Colonic mucosa (tissue), 4 donors: ENCODE results near the gene ADAM12. TPM values are rescaled to one million over a fixed set of nuclear protein-coding genes. Genes with fewer than 3 reads are reported as not detected.

Experiments used
- DNase-seq: peaks from one replicate; pipeline ENCODE4 v3.0.0-alpha.2; 2020
- H3K27ac ChIP-seq: fragments of 200-600 bp; one replicate; pipeline ENCODE4 v1.8.0; 2021
- H3K27me3 ChIP-seq: fragments of 200-600 bp; one replicate; pipeline ENCODE4 v1.8.0; 2021
- H3K36me3 ChIP-seq: fragments of 200-600 bp; one replicate; pipeline ENCODE4 v1.8.0; 2021
- H3K4me1 ChIP-seq: fragments of 200-600 bp; one replicate; pipeline ENCODE4 v1.8.0; 2021; ENCODE audit warnings: mild to moderate bottlenecking
- H3K4me3 ChIP-seq: fragments of 200-600 bp; one replicate; pipeline ENCODE4 v1.8.0; 2021
- H3K9ac ChIP-seq, 2 donors: one replicate each; pipeline ENCODE4 v1.7.0; 2013; ENCODE audit warnings: control low read depth in 2 of 2, low read depth in 2 of 2, low read length in 2 of 2
- H3K9me3 ChIP-seq: fragments of 200-600 bp; one replicate; pipeline ENCODE4 v1.8.0; 2021
- intact Hi-C: fragments of 100-400 bp; cut with DNase I; formaldehyde crosslinking; loops from one replicate; pipeline ENCODE4 v1.14.1; 2022
- total RNA-seq, 2 donors: library from RNA; stranded (reverse); fragmentation: NEBNext Ultra II Directional in 1 of 2; extraction: Animal tissue kit (Norgen Biotek cat#: 25700) in 1 of 2; gene quantifications; one replicate each; pipeline ENCODE4 v1.2.1, GENCODE V29; 2021
- TF ChIP-seq, protein P1 (sequence below): fragments of 200-600 bp; IDR thresholded peaks from one replicate; pipeline ENCODE4 v1.8.0; 2022; ENCODE audit warnings: antibody characterized with exemption, mild to moderate bottlenecking
- donor health status: healthy.
- donor health status: DM: no; HTN: no; CAD: no.
- donor health status: DM: no; HTN: no; CAD: no.

Gene ADAM12
- total RNA-seq, 2 donors from 2014 or later, result 0.30 to 0.64 TPM

DNA sequence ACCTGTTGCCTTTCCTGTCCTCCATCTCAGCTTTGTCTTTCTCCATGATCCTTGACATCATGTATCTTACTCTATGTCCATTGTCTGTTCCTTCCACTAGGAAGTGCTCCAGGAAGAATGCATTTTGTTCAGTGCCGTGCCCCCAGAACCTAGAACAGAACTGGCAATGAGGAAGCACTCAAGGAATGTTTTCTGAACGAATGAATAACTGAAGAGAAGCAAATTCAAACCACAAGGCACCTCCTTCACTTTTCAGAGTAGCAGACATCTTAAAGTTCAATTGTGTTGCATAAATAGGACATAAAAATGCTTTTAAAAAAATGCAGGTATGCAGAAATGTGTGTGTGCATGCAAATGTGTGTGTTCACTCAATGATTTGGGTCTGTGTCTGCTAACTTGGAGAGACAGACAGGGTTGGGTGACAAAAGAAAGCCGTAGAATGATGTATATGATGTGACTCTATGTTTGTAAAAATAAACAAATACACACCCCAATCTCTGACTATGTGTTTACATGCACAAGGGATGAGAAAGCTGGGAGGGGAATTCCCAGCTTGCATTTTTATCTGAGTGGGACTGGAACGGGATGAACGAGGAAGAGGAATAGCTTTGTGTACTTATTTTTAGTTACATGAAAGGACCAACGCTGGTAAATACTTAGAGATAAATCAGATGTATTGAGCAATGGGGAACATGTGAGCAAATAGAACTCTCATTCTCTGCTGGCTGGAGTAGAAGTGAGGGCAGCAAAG, 254.2 kb downstream of the ADAM12 start:
- no peaks in the 10 kb centered on the region for H3K4me1 ChIP-seq
- TF ChIP-seq, protein P1, sequence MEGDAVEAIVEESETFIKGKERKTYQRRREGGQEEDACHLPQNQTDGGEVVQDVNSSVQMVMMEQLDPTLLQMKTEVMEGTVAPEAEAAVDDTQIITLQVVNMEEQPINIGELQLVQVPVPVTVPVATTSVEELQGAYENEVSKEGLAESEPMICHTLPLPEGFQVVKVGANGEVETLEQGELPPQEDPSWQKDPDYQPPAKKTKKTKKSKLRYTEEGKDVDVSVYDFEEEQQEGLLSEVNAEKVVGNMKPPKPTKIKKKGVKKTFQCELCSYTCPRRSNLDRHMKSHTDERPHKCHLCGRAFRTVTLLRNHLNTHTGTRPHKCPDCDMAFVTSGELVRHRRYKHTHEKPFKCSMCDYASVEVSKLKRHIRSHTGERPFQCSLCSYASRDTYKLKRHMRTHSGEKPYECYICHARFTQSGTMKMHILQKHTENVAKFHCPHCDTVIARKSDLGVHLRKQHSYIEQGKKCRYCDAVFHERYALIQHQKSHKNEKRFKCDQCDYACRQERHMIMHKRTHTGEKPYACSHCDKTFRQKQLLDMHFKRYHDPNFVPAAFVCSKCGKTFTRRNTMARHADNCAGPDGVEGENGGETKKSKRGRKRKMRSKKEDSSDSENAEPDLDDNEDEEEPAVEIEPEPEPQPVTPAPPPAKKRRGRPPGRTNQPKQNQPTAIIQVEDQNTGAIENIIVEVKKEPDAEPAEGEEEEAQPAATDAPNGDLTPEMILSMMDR, result no peak
- H3K4me3 ChIP-seq, result no peak overlapping the region
- H3K9me3 ChIP-seq, result no peaks in the 10 kb centered on the region
- no peak overlapping the region for H3K27ac ChIP-seq
- H3K36me3 ChIP-seq, result no peaks in the 10 kb centered on the region
- DNase-seq, result no peak
- H3K9ac ChIP-seq, result no peak overlapping the region
- no peaks in the 10 kb centered on the region for H3K27me3 ChIP-seq
- intact Hi-C loops, result no loop called here

DNA sequence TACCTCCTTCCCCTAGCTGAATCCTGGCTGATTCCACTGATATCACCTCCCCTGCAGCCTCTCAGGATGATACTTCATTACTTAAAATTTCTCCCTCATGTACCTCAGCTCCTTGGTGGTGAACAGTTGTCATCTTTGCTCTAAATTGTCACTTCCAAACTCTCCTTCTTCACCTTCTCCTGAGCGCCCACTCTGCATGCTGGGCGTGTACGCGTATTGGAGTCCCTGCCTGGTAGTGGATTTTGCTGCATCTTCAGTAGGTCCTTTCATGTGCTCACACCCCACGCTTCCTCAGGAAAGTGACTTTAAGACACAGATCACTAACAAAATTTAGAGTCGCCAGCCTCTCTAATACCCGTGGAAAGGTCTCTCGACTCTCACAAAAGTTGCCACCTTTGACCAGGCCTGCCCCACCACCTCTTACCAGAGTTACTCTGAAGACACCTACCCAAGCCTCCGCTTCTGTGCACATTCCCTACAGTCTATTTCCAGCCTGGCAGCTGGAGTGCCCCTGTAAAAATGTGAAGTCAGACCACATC, 255.1 kb downstream of the ADAM12 start:
- Histone ChIP-seq H3K4me3 (no peak overlapping the region), H3K9ac (no peak overlapping the region), H3K27ac (no peak overlapping the region), H3K27me3 (no peaks in the 10 kb centered on the region), H3K9me3 (no peaks in the 10 kb centered on the region), H3K36me3 (no peaks in the 10 kb centered on the region), H3K4me1 (no peaks in the 10 kb centered on the region)
- DNase-seq, result peak; percentile 9
- TF ChIP-seq, protein P1, result no peak
- intact Hi-C loops, result no loop called here

DNA sequence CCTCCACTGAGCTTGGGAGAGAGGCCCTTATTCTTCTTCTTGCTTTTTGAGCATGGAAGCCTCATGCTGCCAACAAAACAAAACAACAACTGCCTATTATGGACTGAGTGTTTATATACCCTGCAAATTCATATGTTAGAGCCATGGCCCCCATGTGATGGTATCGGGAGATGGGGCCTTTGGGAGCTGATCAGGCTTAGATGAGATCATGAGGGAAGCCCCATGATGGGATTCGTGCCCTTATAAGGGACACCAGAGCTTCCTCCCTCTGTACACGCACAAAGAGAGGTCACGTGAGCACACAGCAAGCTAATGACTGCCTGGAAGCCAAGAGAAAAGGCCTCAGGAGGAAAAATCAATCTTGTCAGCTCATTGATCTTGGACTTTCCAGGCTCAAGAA, 256.9 kb downstream of the ADAM12 start:
- Histone ChIP-seq H3K9ac (no peak overlapping the region), H3K27me3 (no peaks in the 10 kb centered on the region), H3K27ac (no peak overlapping the region), H3K4me1 (no peaks in the 10 kb centered on the region), H3K9me3 (no peaks in the 10 kb centered on the region), H3K36me3 (no peaks in the 10 kb centered on the region), H3K4me3 (no peak overlapping the region)
- no peak for DNase-seq
- TF ChIP-seq, protein P1, result no peak
- intact Hi-C loops, result no loop called here

DNA sequence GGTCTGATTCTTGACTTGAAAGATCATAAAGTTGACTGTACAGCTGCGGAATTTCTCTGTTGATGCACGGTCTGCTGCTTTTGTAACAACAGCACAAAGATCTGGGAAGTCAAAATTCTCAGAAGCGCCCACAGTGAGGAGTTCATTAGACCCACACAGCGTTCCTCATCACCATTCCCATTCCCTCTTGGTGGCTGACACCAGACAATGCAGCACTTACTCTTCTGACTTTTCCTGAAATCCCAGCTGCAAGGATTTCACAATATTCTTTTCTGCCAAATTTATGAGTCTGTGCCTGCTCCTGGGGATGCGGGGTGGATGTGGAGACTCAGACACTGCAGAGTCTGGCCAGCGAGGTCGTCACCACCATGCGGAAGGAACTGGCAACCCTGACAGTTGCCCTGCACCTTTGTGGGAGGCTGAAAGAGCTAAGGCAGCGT, 258.0 kb downstream of the ADAM12 start:
- no peak overlapping the region for H3K9ac ChIP-seq
- H3K4me3 ChIP-seq, result no peak overlapping the region
- TF ChIP-seq, protein P1, result no peak
- intact Hi-C loops, result no loop called here
- no peaks in the 10 kb centered on the region for H3K9me3 ChIP-seq
- DNase-seq, result no peak
- H3K27ac ChIP-seq, result no peak overlapping the region
- H3K4me1 ChIP-seq, result no peaks in the 10 kb centered on the region
- no peaks in the 10 kb centered on the region for H3K27me3 ChIP-seq
- no peaks in the 10 kb centered on the region for H3K36me3 ChIP-seq

DNA sequence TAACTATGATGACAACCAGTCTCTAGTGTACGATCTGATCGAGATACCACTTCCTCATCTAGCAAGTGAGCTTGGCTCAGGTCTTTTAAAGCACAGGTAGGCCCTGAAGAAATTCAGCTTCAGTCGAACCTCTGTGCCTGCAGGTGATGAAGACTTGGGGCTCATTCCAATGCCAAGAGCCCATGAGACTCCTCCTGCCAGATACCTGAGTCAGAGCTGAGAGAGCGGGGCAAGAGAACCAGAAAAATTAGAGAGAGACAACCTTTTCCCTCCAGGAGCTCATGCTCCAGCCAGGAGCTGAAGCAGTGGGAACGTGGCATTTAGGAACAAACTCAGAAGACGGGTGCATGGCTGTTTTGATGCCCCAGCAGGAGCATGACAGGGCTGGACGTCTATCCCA, 259.3 kb downstream of the ADAM12 start:
- Histone ChIP-seq H3K9me3 (no peaks in the 10 kb centered on the region), H3K27ac (no peak overlapping the region), H3K4me3 (no peak overlapping the region), H3K27me3 (no peaks in the 10 kb centered on the region), H3K4me1 (no peaks in the 10 kb centered on the region), H3K9ac (no peak overlapping the region), H3K36me3 (no peaks in the 10 kb centered on the region)
- TF ChIP-seq, protein P1, result no peak
- no peak for DNase-seq
- intact Hi-C loops, result no loop called here
